GM12873 (cell line): ENCODE measurements around the gene RBKS.

Experiments used
- CTCF ChIP-seq: IDR thresholded peaks from 2 replicates; pipeline ENCODE4 v1.5.1; 2012; ENCODE audit warnings: low read depth, mild to moderate bottlenecking, moderate library complexity, low read length, control low read depth; ENCODE audit not compliant: insufficient read depth; ENCODE audit errors: missing control alignments

Gene RBKS

GRCh38 chr2:27890146-27890923 lies at the start of gene RBKS, which contains the start of gene BABAM2:
Gene RBKS, minus strand, starts transcription at chr2:27890387. Its CDS starts 42 bp downstream, at chr2:27890345.
Gene BABAM2, plus strand, starts transcription at chr2:27890729. Its CDS starts 3,828 bp downstream, at chr2:27894557.
- TF ChIP-seq CTCF, result no peak

- no peak for TF ChIP-seq CTCF
Measured at GRCh38 chr2:27935026-27935425, 44.8 kb upstream of the RBKS start.

- TF ChIP-seq CTCF, result no peak
Measured at GRCh38 chr2:27932396-27932795, 42.2 kb upstream of the RBKS start.

GRCh38 chr2:27931361-27931950 lies 41.3 kb upstream of the RBKS start:
- TF ChIP-seq CTCF, result no peak

- no peak for TF ChIP-seq CTCF
Measured at GRCh38 chr2:27929916-27930486, 39.8 kb upstream of the RBKS start.

GRCh38 chr2:27925766-27926472 lies 35.7 kb upstream of the RBKS start:
- no peak for TF ChIP-seq CTCF

GRCh38 chr2:27922842-27923241 lies 32.7 kb upstream of the RBKS start:
- no peak for TF ChIP-seq CTCF
